GM03348 (cell line): ENCODE data around the gene CAPN13.

Experiments
- DNase-seq: peaks from one replicate; pipeline ENCODE4 v3.0.0; 2012; ENCODE audit warnings: low spot score

The CAPN13 gene

GRCh38 chr2:30730736-30731647 lies 76.3 kb downstream of the CAPN13 start:
- no peak for DNase-seq

GRCh38 chr2:30729031-30729430 lies 78.2 kb downstream of the CAPN13 start:
- no peak for DNase-seq

- DNase-seq = no peak
These were observed 84.1 kb downstream of the CAPN13 start for GRCh38 chr2:30722936-30723725.

GRCh38 chr2:30721668-30722647 lies 85.3 kb downstream of the CAPN13 start:
- no peak for DNase-seq

- DNase-seq = no peak
These were observed 86.0 kb downstream of the CAPN13 start for GRCh38 chr2:30721241-30721640.

- DNase-seq = no peak
These were observed 90.1 kb downstream of the CAPN13 start for GRCh38 chr2:30717081-30717650.

- DNase-seq = no peak
These were observed 90.9 kb downstream of the CAPN13 start for GRCh38 chr2:30716123-30716900.

GRCh38 chr2:30714811-30715709 lies 92.2 kb downstream of the CAPN13 start:
- no peak for DNase-seq

GRCh38 chr2:30713698-30714097 lies 93.5 kb downstream of the CAPN13 start:
- DNase-seq = no peak

GRCh38 chr2:30711646-30712085 lies 95.6 kb downstream of the CAPN13 start:
- peak; percentile 92 for DNase-seq

GRCh38 chr2:30710461-30710860 lies 96.8 kb downstream of the CAPN13 start:
- DNase-seq = no peak

GRCh38 chr2:30710016-30710415 lies 97.2 kb downstream of the CAPN13 start:
- DNase-seq = no peak

GRCh38 chr2:30709516-30709915 lies 97.7 kb downstream of the CAPN13 start:
- no peak for DNase-seq

- peak; percentile 56 for DNase-seq
These were observed 98.6 kb downstream of the CAPN13 start for GRCh38 chr2:30708491-30709290.

GRCh38 chr2:30707304-30707903 lies 99.8 kb downstream of the CAPN13 start:
- DNase-seq = no peak

- DNase-seq = peak; percentile 86
These were observed 100.5 kb downstream of the CAPN13 start for GRCh38 chr2:30706534-30707303.

GRCh38 chr2:30705711-30706533 lies 101.3 kb downstream of the CAPN13 start:
- DNase-seq = no peak
